ENCODE measurements around the gene STMN3.

DNA sequence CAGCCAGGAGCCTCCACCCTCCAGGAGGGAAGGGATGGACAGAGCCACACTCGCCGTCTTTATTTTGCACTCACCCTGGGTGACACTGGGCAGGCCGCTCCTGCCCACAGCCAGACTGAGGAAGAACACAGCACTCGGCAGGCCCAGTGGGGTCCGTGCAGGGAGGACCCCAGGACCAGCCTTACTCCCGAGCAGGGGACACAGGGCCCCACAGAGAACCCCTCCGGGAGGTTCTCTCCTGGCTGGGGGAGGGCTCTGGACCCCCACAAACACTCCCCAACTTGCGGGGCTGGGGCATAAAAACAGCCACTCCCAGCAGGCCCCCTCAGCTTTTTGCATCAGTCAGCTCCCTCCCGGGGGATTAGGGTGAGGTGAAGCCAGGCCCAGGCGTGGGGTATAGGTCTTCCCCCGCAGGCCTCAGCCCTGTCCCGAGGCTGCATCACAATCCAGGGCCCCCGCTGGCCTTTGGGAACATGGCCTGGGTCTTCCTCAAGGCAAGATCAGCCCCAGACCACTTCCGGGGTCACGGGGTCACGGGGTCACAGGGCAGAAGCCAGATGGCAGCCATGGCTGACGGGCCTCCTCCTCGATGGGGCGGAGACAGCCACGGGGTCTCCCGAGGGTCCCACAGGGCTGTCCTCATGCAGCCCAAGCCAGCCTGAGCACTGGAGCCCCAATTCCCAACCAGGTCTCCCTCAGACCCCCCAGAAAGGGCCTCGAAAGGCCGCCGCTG is 46.4 kb upstream of the STMN3 start:
- TF ChIP-seq, protein P1, sequence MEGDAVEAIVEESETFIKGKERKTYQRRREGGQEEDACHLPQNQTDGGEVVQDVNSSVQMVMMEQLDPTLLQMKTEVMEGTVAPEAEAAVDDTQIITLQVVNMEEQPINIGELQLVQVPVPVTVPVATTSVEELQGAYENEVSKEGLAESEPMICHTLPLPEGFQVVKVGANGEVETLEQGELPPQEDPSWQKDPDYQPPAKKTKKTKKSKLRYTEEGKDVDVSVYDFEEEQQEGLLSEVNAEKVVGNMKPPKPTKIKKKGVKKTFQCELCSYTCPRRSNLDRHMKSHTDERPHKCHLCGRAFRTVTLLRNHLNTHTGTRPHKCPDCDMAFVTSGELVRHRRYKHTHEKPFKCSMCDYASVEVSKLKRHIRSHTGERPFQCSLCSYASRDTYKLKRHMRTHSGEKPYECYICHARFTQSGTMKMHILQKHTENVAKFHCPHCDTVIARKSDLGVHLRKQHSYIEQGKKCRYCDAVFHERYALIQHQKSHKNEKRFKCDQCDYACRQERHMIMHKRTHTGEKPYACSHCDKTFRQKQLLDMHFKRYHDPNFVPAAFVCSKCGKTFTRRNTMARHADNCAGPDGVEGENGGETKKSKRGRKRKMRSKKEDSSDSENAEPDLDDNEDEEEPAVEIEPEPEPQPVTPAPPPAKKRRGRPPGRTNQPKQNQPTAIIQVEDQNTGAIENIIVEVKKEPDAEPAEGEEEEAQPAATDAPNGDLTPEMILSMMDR (IDR thresholded peaks at IDR 0.05 in 2 of 3, conservative IDR thresholded peaks at IDR 0.05 in 1 of 3; ENCODE audit: borderline replicate concordance in 1 of 3, insufficient read depth in 1 of 3, low read depth in 2 of 3, low read length in 2 of 3): no peak
- TF ChIP-seq CBX3 (IDR thresholded peaks at IDR 0.05; ENCODE audit: low read depth) (no peak), ZNF274 (IDR thresholded peaks at IDR 0.05; ENCODE audit: low read depth, low read length) (no peak), EZH2 (IDR thresholded peaks at IDR 0.05) (no peak), EZH2phosphoT487 (IDR thresholded peaks at IDR 0.05; ENCODE audit: borderline replicate concordance) (no peak), CEBPB (IDR thresholded peaks at IDR 0.05; ENCODE audit: low read depth) (no peak), YY1 (IDR thresholded peaks at IDR 0.05; ENCODE audit: extremely low read depth, insufficient replicate concordance, low read depth, low read length) (no peak)
- TF ChIP-seq, protein P2, sequence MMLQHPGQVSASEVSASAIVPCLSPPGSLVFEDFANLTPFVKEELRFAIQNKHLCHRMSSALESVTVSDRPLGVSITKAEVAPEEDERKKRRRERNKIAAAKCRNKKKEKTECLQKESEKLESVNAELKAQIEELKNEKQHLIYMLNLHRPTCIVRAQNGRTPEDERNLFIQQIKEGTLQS (IDR thresholded peaks at IDR 0.05): no peak
- TF ChIP-seq, protein P3, sequence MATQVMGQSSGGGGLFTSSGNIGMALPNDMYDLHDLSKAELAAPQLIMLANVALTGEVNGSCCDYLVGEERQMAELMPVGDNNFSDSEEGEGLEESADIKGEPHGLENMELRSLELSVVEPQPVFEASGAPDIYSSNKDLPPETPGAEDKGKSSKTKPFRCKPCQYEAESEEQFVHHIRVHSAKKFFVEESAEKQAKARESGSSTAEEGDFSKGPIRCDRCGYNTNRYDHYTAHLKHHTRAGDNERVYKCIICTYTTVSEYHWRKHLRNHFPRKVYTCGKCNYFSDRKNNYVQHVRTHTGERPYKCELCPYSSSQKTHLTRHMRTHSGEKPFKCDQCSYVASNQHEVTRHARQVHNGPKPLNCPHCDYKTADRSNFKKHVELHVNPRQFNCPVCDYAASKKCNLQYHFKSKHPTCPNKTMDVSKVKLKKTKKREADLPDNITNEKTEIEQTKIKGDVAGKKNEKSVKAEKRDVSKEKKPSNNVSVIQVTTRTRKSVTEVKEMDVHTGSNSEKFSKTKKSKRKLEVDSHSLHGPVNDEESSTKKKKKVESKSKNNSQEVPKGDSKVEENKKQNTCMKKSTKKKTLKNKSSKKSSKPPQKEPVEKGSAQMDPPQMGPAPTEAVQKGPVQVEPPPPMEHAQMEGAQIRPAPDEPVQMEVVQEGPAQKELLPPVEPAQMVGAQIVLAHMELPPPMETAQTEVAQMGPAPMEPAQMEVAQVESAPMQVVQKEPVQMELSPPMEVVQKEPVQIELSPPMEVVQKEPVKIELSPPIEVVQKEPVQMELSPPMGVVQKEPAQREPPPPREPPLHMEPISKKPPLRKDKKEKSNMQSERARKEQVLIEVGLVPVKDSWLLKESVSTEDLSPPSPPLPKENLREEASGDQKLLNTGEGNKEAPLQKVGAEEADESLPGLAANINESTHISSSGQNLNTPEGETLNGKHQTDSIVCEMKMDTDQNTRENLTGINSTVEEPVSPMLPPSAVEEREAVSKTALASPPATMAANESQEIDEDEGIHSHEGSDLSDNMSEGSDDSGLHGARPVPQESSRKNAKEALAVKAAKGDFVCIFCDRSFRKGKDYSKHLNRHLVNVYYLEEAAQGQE (IDR thresholded peaks at IDR 0.05; ENCODE audit: low read depth): no peak
